Kidney (tissue), 14 donors: ENCODE measurements around the gene CENPB. TPM values are rescaled to one million over a fixed set of nuclear protein-coding genes. Genes with fewer than 3 reads are reported as not detected.
A peak's percentile ranks its signal among the peaks of the same experiment; 100 is the strongest.

Experiments used
- DNase-seq, 5 donors: peaks; one replicate each; pipeline ENCODE4 v3.0.0-alpha.2; 2013 to 2020
- FAIRE-seq: peaks from 2 replicates; lab custom pipeline; 2012; peaks lifted over from hg19 to GRCh38; lab: Jason Lieb, UNC
- H3K27ac ChIP-seq, 2 donors: one replicate each; pipeline ENCODE4 v1.7.0; 2013; ENCODE audit warnings: low read depth in 2 of 2, low read length in 2 of 2, inconsistent platforms in 1 of 2
- H3K27me3 ChIP-seq: one replicate; pipeline ENCODE4 v1.7.1; 2013; ENCODE audit warnings: low read length, inconsistent platforms; ENCODE audit not compliant: control insufficient read depth, insufficient read depth
- H3K36me3 ChIP-seq, 3 donors: one replicate each; pipeline versions ENCODE4 v1.7.0 to v1.7.1; 2013; ENCODE audit warnings: low read length in 3 of 3, control low read depth in 1 of 3, inconsistent platforms in 1 of 3; ENCODE audit not compliant: insufficient read depth in 3 of 3, control insufficient read depth in 2 of 3
- H3K4me1 ChIP-seq, 3 donors: one replicate each; pipeline versions ENCODE4 v1.7.0 to v1.7.1; 2013; ENCODE audit warnings: low read length in 3 of 3, inconsistent platforms in 1 of 3, low read depth in 1 of 3; ENCODE audit not compliant: control insufficient read depth in 2 of 3, insufficient read depth in 2 of 3
- H3K4me3 ChIP-seq, 3 donors: one replicate each; pipeline versions ENCODE4 v1.7.0 to v1.8.1; 2013; ENCODE audit warnings: low read length in 3 of 3, control low read depth in 1 of 3, inconsistent platforms in 1 of 3
- H3K9ac ChIP-seq, 3 donors: one replicate each; pipeline versions ENCODE4 v1.7.0 to v1.7.1; 2013; ENCODE audit warnings: low read length in 3 of 3, control low read depth in 1 of 3, inconsistent platforms in 1 of 3
- H3K9me3 ChIP-seq, 3 donors: one replicate each; pipeline versions ENCODE4 v1.7.0 to v1.7.1; 2013; ENCODE audit warnings: low read length in 3 of 3, control low read depth in 1 of 3, inconsistent platforms in 1 of 3; ENCODE audit not compliant: control insufficient read depth in 2 of 3, insufficient read depth in 1 of 3
- CTCF ChIP-seq: IDR thresholded peaks from 3 replicates; pipeline ENCODE4 v1.5.1; 2012; ENCODE audit warnings: mild to moderate bottlenecking, moderate library complexity, borderline replicate concordance; ENCODE audit not compliant: insufficient read depth; ENCODE audit errors: extremely low read depth
- intact Hi-C: fragments of 100-400 bp; cut with DNase I; formaldehyde crosslinking; loops from one replicate; pipeline ENCODE4 v1.11.1; 2022
- polyA plus RNA-seq: library from polyadenylated mRNA; stranded (reverse); fragments of 350-450 nt; fragmentation: Illumina TruSeq; extraction: RNeasy Lipid Tissue Mini Kit (QIAGEN cat#74804); gene quantifications from one replicate; pipeline ENCODE4 v1.2.3, GENCODE V29; 2014; ENCODE audit warnings: low read depth, low replicate concordance; ENCODE audit not compliant: insufficient read depth
- total RNA-seq: library from RNA; stranded (reverse); fragmentation: NEBNext Ultra II Directional; extraction: Animal tissue kit (Norgen Biotek cat#: 25700); gene quantifications from one replicate; pipeline ENCODE4 v1.2.1, GENCODE V29; 2021
- donor health status: control.
- donor health status: control.
- donor health status: control.
- donor health status: control.
- donor health status: control.
- donor health status: DM: yes; HTN: yes; CAD: no.
- donor health status: Normal renal cell carcinoma (clear cell type).

The CENPB gene
- total and polyA plus RNA-seq, 2 donors from 2014 or later = 56.2 to 99.8 TPM

- Histone ChIP-seq H3K9ac (no peak overlapping the region), H3K9me3 (no peaks in the 10 kb centered on the region), H3K36me3 (no peaks in the 10 kb centered on the region), H3K4me3 (no peak overlapping the region), H3K27me3 (no peaks in the 10 kb centered on the region), H3K27ac (no peak overlapping the region), H3K4me1 (peaks cover 0 to 18% (median 12%) of the 10 kb centered on the region in 3 donors)
- no peak for TF ChIP-seq CTCF
- peak in 1 of 5 donors; percentile 16 for DNase-seq
- FAIRE-seq = no peak
- intact Hi-C loops = no loop called here
These were observed 2.2 kb upstream of the CENPB start for GRCh38 chr20:3788685-3789155.

- peak overlapping the region in 1 of 3 donors; percentile 27 for H3K9ac ChIP-seq
- H3K4me3 ChIP-seq = peak overlapping the region; percentile 47 to 56 (median 53)
- no peak overlapping the region for H3K27ac ChIP-seq
These were observed 929 bp upstream of the CENPB start for GRCh38 chr20:3787324-3788014.

GRCh38 chr20:3786126-3786484, 435 bp downstream of the CENPB start:
- H3K36me3 ChIP-seq = no peaks in the 10 kb centered on the region
- H3K9ac ChIP-seq = peak overlapping the region; percentile 52 to 63 (median 55)
- intact Hi-C loops = no loop called here
- no peaks in the 10 kb centered on the region for H3K9me3 ChIP-seq
- H3K27me3 ChIP-seq = no peaks in the 10 kb centered on the region
- peak overlapping the region; percentile 76 to 77 for H3K27ac ChIP-seq
- H3K4me1 ChIP-seq = peaks cover 0 to 19% (median 12%) of the 10 kb centered on the region in 3 donors
- no peak for FAIRE-seq
- peak overlapping the region; percentile 69 to 75 (median 74) for H3K4me3 ChIP-seq
- peak in 4 of 5 donors; percentile 56 to 81 (median 65) for DNase-seq
- no peak for TF ChIP-seq CTCF

More at GRCh38 chr20:3787324-3788014, 929 bp upstream of the CENPB start:
- FAIRE-seq (no peak), DNase-seq (peak in 1 of 5 donors; percentile 28)
- TF ChIP-seq CTCF = no peak
- Histone ChIP-seq H3K9me3 (no peaks in the 10 kb centered on the region), H3K27me3 (no peaks in the 10 kb centered on the region), H3K4me1 (peaks cover 0 to 18% (median 12%) of the 10 kb centered on the region in 3 donors), H3K36me3 (no peaks in the 10 kb centered on the region)
- intact Hi-C loops = no loop called here
